GM19328 (cell line): ENCODE results near the gene RBMS3.
A peak's percentile ranks its signal among the peaks of the same experiment; 100 is the strongest.

Source experiments
- ATAC-seq: cut with Tn5 transposase; IDR thresholded peaks from one replicate; pipeline ENCODE4 v1.9.1; 2021; ENCODE audit warnings: mild to moderate bottlenecking, moderate library complexity; ENCODE audit not compliant: unreplicated experiment

Gene RBMS3

DNA sequence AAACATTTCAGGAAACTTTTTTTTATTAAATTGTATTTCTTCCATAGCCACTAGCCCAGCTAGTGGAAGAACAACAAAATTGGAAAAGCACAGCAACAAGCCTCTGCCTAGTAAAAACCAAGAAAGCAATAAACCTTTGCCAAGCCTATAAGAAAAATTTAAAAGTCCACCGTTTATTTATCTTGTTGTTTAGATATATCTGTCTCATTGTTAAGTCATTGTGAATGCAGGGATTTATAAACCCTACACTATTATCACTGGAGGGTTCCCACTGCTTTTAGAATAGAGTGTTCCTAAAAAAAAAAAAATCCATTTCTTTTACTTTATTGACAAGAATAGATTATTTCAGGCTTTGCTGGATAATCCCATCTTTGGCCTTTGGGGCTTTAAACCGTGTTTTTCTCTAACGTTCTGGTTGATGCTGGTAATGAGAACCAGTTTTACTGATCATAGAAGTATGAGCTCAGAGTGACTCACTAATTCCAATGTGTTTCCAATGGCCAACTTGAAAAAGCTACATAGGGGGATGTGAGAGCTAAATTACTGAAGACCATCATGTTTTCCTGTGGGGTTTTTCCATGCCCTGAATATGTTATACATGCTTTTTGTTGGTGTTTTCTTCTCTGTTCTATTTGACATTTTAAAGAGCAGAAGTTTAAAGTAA, 634.1 kb downstream of the RBMS3 start:
- ATAC-seq: no peak

DNA sequence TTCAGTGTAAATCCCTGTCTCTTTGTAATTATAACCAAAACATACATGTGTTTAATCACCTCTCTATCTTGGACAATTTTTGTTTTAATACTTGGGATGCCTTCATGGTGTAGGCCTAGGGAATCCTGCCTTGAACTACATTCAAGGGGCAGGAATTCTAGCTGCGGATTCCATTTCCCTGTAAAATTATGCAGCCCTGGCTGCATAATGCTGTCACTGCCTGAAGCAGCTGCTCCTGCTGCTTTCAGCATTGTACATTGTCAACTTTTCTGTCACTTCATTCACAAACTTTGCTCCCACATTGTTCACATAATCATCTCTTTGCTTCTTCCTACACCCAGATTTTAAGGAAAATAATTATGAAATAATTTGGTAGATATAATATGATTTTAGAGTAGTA, 638.7 kb downstream of the RBMS3 start:
- no peak for ATAC-seq

DNA sequence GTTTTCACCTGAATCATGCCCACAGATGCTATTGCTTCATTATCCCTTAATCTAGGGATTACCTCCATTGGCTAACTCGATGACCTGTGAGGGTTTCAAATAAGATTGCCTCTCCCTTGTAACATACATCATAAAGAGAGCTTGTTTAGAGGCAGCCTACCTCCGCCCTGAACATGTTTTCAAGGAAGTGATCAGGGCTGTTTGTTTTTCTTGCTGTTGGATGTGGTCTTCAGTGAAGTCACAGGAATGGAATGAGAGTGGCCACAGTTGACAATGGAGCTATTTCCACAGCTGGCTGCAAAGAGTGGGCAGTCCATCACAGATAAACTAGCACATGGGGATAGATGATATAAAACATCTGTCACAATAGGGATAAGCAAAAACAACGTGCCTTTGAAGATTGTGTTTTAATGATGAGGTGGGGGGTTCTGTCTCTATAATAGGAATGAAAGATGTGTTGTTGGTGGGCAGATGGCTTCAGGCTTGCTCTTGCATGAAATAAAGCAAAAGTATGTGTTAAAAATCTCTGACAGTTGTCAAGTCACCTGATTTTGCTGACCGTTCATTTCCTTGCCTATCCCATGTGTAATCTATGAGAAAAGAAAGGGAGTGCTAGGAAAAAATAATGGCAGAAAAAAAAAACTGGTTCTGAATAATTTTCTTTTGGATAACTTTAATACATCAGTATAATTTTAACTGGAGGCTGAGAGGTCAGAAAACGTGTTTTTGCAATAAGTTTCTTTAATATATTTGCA, 642.3 kb downstream of the RBMS3 start:
- no peak for ATAC-seq

DNA sequence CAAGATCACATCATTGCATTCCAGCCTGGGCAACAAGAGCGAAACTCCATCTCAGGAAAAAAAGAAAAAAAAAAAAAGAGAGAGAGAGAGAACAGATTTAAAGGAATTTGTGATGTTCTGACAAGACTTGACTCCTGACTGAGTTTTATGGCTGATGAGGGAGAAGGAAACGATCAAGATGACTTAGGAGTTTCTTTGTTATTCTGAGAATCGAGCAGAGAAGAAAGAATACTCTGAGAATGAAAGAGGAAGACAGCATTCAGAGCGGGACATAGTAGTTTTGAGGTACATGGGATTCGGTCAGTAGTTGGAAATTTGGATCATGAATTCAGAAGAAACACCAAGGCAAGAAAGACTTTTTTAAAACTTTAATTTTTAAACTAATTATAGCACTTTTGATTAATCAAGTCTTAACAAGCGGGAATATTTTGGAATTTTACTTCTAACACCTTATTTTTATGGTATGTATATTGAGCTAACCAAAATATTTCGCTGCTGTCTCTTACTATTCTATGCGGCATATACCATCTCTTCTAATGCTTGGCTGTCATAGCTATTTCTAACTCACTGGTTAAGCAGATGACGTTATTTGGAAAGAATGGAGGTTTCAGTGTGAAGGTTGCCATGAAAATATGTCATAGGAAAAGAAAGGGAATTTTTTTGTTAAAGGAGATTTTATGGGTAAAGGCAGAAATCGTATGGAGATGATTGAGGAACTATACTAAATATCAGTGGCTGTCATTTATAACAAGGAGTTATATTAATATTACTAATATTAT, 644.1 kb downstream of the RBMS3 start:
- no peak for ATAC-seq

DNA sequence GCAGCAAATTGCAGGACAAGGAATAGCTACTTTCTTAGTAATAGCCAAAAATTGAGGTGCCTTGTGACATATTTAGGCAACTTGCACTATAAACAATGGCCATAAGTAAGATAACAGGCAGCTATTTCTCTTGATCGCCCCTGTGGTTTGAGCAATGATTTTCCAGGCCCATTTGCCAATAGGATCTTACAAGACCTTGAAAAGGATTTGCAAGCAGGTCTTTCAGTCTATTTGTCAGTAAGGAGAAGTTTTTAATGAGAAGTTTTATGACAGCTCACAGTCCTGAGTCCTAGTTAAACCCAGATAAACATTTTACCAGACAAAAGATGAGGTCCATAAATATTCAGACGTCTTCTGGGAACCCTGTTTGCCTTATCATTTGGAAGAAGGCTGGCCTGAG, 645.5 kb downstream of the RBMS3 start:
- ATAC-seq: no peak

DNA sequence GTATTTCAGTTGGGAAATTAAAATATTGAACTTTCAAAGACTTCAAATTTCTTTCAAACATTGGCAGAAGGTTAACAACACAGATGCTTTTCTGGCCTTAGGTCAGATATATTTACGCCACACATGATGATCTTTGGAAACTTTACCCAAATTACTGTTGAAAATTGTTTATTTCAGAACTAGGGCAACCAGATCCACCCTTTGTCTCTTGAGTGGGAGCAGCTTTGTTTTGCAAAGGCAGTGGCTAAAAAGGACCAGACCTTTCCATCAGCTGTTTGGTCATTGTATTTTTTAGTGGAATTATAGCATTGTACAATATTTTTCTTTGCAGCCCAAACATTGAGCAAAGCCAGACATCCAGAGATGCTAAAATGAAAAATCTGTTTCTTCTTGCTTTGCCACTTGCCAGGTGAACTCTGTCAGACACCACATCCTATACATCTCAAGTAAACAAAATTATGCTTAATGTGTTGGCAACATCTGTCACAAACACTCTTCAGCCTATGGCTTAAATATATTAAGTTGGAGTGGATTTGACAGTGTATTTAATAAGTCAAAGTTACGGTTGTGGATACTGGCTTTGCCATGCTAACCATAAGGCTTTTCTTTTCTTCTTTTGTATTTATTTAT, 651.9 kb downstream of the RBMS3 start:
- ATAC-seq: no peak

DNA sequence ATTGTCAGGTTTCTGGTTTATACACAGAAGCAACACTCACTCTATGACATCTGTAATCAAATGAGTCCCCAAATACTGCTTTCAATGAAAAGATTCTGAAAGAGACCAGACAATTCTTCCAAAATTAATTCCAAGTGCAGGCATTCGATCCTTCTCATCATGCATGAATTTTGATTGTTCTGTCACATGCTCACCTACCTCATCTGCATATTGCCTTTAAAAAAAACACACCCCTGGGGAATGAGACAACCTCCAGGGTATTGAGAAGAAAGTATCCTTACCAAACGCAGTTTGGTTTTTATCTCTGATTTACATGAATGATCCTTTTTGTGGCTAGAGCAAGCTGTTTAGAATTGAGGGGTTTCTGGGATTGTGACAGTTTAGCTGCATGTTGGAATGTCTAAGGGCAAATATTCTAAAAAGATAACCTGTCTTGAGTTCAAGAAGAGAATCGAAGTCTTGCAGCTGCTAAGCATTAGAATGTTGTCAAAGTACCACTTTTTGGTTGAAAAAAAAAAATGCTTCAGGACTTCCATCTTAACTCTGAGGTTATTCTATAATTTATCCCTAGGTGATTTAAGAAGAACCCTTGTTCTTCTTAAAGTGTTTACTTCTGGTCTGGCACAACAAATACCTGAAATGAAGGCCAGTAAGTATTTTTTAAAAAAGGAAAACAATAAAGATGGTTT, 653.1 kb downstream of the RBMS3 start:
- no peak for ATAC-seq

DNA sequence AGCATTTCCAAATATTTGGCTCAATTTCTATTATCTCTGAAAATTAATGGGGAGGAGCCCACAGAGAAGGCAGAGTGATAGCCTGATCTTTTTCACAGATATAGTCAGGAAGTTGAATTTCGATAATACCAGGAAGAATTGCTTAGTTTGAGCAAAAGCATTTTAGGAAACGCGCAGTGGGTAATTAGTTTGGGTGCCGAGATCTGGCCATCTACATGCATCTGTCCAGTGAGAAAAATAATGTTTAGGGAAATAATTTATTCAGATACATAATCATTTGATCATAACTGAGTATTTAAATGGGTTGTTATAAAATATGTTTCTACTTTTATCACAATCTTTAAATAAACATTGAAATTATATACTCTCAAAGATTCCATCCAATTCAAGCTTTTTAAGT, 653.9 kb downstream of the RBMS3 start:
- no peak for ATAC-seq

DNA sequence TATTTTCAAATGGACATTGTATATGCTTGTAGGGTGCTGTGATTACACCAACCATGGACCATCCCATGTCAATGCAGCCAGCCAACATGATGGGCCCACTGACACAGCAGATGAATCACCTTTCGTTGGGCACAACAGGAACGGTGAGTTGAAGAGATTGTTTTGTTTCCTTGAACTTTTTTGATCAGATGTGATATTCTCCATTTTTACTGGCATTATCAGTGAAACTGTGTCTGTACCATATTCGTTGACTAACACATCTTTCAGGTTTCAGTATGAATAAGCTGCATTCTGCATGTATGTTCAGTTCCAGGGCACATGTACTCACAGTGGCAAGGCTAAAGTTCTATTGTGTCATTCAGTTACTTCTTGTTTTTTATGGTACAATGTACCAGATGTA, 655.2 kb downstream of the RBMS3 start:
- peak; percentile 72 for ATAC-seq

DNA sequence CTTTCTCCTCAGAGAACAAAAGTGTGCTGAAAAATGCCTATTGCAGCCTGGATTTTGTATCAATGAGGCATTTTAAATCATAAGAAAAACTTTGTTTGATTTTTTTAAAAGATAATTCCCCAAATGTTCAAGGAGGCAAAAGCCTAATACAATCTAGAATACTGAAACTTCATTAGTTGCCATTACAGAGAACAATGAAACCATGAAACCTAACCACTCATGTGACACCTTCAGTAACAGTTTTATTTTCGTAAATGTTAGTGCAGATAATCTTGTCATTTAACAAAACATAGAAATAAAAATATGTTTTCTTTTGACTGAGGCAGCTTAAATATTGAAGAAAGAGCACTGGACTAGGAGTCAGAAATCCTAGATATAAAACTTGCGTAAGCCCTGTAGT, 655.9 kb downstream of the RBMS3 start:
- ATAC-seq: no peak

DNA sequence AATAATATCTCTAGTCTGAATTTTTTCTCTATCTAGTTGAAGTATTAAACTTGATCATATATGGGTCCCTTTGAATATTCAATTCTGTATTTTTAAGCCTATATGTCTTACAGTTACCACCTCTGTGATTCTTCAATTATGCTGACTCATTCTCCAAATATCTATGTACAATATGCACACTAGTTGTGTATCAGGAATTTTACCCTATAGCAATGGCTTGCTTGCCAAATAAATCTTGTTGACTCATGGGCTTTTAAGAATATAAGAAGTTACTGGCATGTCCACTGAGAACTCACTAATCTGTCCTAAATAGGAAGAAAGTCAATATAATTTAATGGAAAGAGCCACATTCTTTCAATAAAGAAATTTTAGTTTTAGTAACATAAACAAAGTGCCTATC, 656.3 kb downstream of the RBMS3 start:
- ATAC-seq: no peak

DNA sequence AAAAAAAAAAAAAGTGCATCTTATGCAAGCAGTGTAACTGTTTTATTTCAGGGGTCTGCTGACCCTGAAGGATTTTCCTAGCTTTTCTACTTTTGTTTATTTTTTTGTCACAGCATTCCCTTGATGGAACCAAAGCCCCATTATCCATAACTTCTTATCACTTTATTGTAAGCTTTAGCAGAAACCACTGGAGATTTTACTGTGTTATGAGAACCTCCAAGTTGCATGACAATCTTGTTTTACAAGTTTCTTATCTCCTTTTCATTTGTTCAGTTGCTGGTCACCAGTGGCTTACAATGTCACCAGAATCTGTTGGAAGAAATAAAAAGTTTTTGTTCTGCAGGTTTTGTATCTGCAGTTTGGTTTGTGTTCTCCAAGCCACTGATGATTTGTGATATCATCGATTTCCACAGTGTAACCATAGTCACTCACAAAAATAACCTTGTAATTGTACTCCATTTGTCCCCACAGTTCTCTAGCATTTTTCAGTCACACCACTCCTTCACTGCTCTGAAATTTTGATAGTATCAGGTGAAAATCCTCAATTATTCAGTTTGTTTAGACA, 660.0 kb downstream of the RBMS3 start:
- no peak for ATAC-seq

DNA sequence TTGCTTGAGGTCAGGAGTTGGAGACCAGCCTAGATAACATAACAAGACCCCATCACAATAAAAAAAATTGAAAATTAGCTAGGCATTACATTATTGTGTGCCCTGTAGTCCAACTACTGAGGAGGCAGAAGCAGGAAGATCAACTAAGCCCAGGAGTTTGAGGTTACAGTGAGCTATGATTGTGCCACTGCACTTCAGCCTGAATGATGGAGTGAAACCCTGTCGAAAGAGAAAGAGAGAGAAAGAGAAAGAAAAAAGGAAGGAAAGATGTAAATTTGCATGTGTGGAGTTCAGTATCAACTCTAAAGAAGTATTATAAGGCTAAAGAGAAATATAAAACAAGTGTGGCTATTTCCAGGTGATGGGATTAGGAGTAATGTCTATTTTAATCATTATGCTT, 661.4 kb downstream of the RBMS3 start:
- no peak for ATAC-seq

DNA sequence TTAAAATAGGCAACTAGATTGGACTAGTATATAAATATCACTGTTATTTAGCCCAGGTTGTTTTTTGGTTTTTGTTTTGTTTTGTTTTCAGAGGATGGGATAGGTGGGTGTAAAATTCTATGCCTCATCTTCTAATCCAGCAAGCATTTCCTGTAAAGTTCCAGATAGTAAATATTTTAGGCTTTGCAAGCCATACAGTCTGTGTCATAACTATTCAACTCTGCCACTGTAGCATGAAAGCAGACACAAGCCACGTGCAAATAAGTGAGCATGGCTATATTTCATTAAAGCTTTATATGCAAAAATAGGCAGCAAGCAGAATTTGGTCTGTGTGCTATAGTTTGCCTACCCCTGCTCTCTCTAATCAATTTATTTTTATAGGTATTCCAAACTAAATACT, 668.3 kb downstream of the RBMS3 start:
- no peak for ATAC-seq

DNA sequence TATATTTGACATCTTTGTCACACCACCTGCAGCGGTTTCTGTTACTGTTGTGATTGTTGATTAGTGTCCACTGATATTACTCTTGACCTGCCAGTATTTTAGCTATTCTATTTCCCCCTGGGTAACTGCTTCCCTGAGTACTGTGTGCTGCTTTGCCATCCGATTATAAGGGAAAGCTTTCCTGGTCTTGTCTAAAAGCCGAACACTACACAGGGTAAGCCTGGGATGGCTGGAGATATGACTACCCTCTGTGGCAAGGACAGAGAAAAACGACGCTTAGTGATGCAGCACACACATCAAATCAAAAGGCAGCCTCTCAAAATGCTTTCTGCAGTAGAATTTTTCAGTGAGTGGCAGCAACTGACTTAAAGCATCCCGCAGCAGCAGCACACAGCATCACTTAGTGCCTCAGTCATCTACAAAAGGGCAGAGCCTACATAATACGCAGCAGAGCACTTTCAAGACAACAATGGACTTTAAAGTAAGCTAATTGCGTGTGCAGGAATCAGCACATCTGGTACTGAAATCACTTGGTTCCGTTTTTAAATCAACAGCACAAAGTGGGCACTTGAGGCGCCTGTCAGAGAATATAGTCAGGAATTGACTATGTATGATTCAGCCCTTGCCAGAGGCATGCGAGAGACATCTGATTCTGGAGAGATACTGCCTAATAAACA, 669.2 kb downstream of the RBMS3 start:
- no peak for ATAC-seq

DNA sequence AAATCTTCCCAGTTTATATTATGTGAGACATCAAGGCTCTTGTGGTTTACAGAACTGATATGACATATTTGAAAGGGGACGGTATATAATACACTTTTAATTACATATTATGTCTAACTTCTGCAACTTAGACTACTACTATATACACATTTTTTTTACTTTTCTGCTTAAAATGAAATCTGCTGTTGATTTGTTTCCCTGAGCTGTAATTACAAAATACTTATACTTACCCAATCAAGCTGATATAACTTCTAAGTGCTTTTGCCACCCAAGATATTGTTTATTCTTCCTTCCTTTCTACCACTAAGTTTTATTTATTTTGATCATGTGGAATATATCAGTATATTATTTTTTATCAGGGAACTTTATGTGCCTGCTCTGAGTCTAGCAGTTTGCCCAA, 671.6 kb downstream of the RBMS3 start:
- ATAC-seq: no peak

DNA sequence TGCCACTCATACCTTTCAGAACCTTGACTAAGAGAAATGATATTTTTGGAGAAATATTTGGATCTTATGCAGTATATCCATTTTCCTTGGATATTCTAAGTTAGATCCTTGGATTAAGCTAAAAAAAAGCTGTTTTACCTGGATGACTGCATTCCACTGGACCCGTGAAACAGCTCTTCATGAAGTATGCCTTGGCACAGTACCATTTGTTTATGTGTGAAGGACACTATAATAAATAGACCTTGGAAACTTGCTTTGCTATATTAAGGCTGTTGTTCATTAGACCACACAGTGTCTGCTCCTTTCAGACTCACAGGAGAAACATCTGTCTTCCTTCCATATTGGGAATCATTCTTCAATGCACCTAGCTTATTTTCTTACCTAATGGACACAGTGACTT, 674.5 kb downstream of the RBMS3 start:
- ATAC-seq: no peak

DNA sequence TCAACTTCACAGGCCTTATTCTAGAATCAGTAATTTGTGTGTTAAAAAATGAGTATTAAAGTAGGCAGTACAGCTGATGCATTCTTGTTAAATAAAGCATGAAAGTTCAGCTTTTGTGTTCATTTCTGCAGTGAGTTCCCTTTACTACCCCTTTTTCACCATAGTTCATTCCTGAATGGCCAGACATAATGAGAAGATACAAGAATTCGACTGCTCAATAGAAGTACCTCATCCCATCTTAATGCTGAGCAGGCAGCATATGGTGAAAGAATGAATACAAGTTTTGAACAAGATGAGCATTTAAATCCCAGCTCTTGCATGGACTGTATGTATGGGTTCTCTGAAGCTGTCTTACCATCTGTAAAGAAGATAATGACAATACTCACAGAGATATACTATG, 677.9 kb downstream of the RBMS3 start:
- no peak for ATAC-seq

DNA sequence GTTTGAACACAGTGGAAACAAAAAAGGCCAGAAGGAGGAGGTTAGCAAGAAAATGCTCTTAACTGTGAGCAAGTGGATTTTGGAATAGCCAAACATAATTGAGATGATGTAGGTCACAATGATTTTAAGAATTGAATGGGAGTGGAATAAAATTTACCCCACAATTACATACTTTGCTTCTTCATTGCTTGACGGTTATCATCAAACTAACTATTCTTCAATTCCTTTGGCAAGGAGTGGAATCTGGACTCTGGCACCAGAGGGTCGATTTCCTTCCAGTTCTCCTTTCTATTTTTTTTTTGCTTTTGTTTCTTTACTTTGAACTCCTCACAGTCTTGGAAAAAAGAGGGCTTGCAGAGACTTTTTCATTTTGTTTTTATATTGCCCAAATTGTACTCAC, 691.0 kb downstream of the RBMS3 start:
- ATAC-seq: no peak

DNA sequence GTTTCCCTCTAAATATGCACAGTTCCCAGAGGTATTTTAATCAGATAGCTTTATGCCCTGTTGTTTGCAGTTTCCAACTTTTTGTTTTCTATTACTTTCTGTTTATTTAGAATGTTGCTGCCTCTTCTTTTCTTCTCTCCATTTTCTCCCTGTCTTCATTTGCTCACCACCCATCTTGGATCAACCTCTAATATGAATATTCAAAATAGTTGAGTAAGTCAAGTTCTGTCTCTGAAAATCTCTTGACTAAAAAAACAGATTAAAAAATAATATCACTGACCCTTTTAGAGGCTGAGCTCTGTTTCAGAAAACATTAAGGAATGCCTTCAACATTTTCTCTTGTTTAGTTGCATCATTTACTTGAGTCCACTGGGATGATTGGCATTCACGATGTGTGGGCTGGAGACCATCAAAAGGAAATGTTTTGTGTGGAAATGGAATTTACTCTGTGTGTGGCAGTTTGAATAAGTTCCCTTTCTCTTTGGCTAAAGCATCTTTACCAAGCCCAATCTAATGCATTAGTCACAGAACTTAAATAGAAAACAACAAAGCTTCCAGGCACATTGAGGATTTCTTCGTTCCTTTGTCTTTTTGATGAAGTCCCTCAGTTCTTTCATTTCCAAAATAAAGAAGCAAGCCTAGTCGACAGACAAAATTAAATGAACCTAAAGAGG, 691.6 kb downstream of the RBMS3 start:
- no peak for ATAC-seq
